ENCODE data around the gene PAQR9. TPM values are rescaled to one million over a fixed set of nuclear protein-coding genes. Genes with fewer than 3 reads are reported as not detected.

Gene PAQR9
- total and polyA plus RNA-seq, 2 donors (not counting 3 experiments of a cell fraction or from before 2014, with no cell fraction given) = not detected

GRCh38 chr3:142944342-142944741 lies 19.1 kb downstream of the PAQR9 start:
- no peaks in the 10 kb centered on the region for H4K20me1 ChIP-seq (replicated peaks; ENCODE audit: control insufficient read depth, extremely low read depth, insufficient read depth, low read length)
- no peaks in the 10 kb centered on the region for H3K79me2 ChIP-seq (ENCODE audit: control insufficient read depth, insufficient read depth, low read length)
- no peak overlapping the region for H3K27ac ChIP-seq (ENCODE audit: insufficient read depth, low read depth, low read length)
- no peak overlapping the region for H3K4me2 ChIP-seq (ENCODE audit: insufficient read depth, low read length)
- no peak for DNase-seq (ENCODE audit: low read depth, low spot score)
- no peak overlapping the region for H2AFZ ChIP-seq (ENCODE audit: low read depth, low read length)
- H3K36me3 ChIP-seq (ENCODE audit: control insufficient read depth in 2 of 2, extremely low read depth in 1 of 2, insufficient read depth in 2 of 2, low read length in 2 of 2) = no peaks in the 10 kb centered on the region
- H3K27me3 ChIP-seq (ENCODE audit: control insufficient read depth in 2 of 2, insufficient read depth in 2 of 2, low read length in 2 of 2) = peaks cover 31 to 59% of the 10 kb centered on the region in 2 experiments
- CTCF ChIA-PET = interaction anchor here (1.4 kb wide), 1 partner anchor 12 kb away, joined by 3 read pairs; no protein-coding TSS in a partner anchor
- H3K9ac ChIP-seq (replicated peaks; ENCODE audit: extremely low read depth, insufficient read depth, low read length) = no peak overlapping the region
- dilution Hi-C loops (cut with MboI; ENCODE audit: extremely low pct_ligation_motif_present, low sequenced_read_pairs) = no loop called here
- no peak overlapping the region for H3K4me3 ChIP-seq (replicated peaks in 1 of 3; ENCODE audit: insufficient read depth in 1 of 3, low read depth in 1 of 3, low read length in 3 of 3)
- TF ChIP-seq JUN (IDR thresholded peaks at IDR 0.05; ENCODE audit: borderline replicate concordance, insufficient read depth, insufficient read length, low read depth) (no peak), CTCF (IDR thresholded peaks at IDR 0.05; ENCODE audit: extremely low read depth in 1 of 2, insufficient read depth in 1 of 2, low read depth in 1 of 2, low read length in 2 of 2) (no peak), EZH2 (IDR thresholded peaks at IDR 0.05; ENCODE audit: borderline replicate concordance, low read depth, low read length, severe bottlenecking) (no peak), GATA2 (IDR thresholded peaks at IDR 0.05; ENCODE audit: insufficient read depth, insufficient read length, low read depth, low read length) (no peak), POLR2AphosphoS5 (IDR thresholded peaks at IDR 0.05; ENCODE audit: insufficient read depth, low read depth, low read length) (no peak), MAX (IDR thresholded peaks at IDR 0.05; ENCODE audit: insufficient read depth, insufficient read length) (no peak), MYC (IDR thresholded peaks at IDR 0.05; ENCODE audit: low read depth, low read length) (no peak), POLR2A (IDR thresholded peaks at IDR 0.05; ENCODE audit: low read depth, low read length) (no peak), FOS (IDR thresholded peaks at IDR 0.05; ENCODE audit: borderline replicate concordance, insufficient read depth, low read length) (no peak)
- POLR2A ChIA-PET = no interaction called here
- no peaks in the 10 kb centered on the region for H3K9me1 ChIP-seq (replicated peaks; ENCODE audit: control insufficient read depth, extremely low read depth, insufficient read depth, low read length)
- intact Hi-C loops (cut with micrococcal nuclease) = no loop called here
- H3K4me1 ChIP-seq (ENCODE audit: control insufficient read depth, extremely low read depth, insufficient read depth, low read length) = no peaks in the 10 kb centered on the region
- FAIRE-seq = no peak
- BruUV-seq (replicated peaks) = no TSS peak
- H3K9me3 ChIP-seq (replicated peaks; ENCODE audit: control insufficient read depth, insufficient read depth, low read length) = no peaks in the 10 kb centered on the region

All from endothelial cell of umbilical vein (primary cell).